ENCODE measurements around the gene TOMM5.

The TOMM5 gene

DNA sequence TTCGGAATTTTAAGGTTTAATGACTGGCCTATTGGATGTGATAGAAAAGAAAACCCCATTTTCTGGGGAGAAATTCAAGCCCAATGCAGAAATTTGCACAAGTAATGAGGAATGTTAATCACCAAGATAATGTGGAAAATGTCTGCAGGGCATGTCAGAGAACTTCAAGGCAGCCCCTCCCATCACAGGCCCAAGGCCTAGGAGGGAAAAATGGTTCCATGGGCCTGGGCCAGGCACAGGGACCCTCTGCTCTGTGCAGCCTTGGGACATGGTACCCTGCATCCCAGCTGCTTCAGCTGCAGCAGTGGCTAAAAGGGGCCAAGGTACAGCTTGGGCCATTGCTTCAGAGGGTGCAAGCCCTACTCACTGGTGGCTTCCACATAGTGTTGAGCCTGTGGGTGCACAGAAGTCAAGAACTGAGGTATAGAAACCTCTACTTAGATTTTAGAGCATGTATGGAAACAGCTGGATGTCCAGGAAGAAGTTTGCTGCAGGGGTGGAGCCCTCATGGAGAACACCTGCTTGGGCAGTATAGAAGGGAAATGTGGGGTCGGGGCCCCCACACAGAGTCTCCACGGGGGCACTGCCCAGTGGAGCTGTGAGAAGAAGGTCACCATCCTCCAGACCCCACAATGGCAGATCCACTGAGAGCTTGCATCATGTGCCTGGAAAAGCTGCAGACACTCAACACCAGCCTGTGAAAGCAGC lies 28.4 kb downstream of the TOMM5 start:
- Histone ChIP-seq H3K4me2 (ENCODE audit: low read length, poor library complexity, severe bottlenecking) (no peak overlapping the region), H3K18ac (ENCODE audit: low read depth in 1 of 2, low read length in 2 of 2) (no peak overlapping the region), H2AK5ac (ENCODE audit: low read length, severe bottlenecking) (no peak overlapping the region), H3K4me1 (ENCODE audit: control insufficient read depth, insufficient read depth, low read depth, low read length) (no peaks in the 10 kb centered on the region), H3K4me3 (ENCODE audit: insufficient read depth in 1 of 2, low read depth in 1 of 2, low read length in 2 of 2) (no peak overlapping the region), H3K27ac (ENCODE audit: low read length, poor library complexity, severe bottlenecking) (no peak overlapping the region), H3K23ac (ENCODE audit: low read length in 2 of 2) (no peak overlapping the region), H3K79me1 (replicated peaks; ENCODE audit: low read length, poor library complexity, severe bottlenecking) (peaks cover 45% of the 10 kb centered on the region), H4K91ac (ENCODE audit: low read length) (no peak overlapping the region), H4K8ac (ENCODE audit: low read length) (no peak overlapping the region), H2BK120ac (ENCODE audit: low read depth, low read length) (no peak overlapping the region), H2BK5ac (ENCODE audit: low read depth, low read length, poor library complexity, severe bottlenecking) (no peak overlapping the region), H3K14ac (ENCODE audit: low read length in 2 of 2) (no peak overlapping the region), H2AFZ (ENCODE audit: low read depth, low read length) (no peak overlapping the region), H2BK15ac (ENCODE audit: low read depth, poor library complexity, severe bottlenecking) (no peak overlapping the region), H3K9me3 (ENCODE audit: control insufficient read depth, low read length) (no peaks in the 10 kb centered on the region), H3K4ac (ENCODE audit: low read depth in 1 of 2, low read length in 2 of 2) (no peak overlapping the region), H3K9ac (ENCODE audit: low read length) (no peak overlapping the region), H2BK12ac (ENCODE audit: low read length in 2 of 2) (no peak overlapping the region), H3K36me3 (ENCODE audit: control insufficient read depth in 1 of 2, insufficient read depth in 2 of 2, low read depth in 1 of 2, low read length in 2 of 2) (peaks cover 7 to 19% of the 10 kb centered on the region in 2 experiments), H3K27me3 (ENCODE audit: control insufficient read depth in 1 of 2, insufficient read depth in 1 of 2, low read length in 2 of 2) (no peaks in the 10 kb centered on the region)
- no peak for DNase-seq
- WGBS, result 57% methylated on average over 3 of the region's 3 CpGs

DNA sequence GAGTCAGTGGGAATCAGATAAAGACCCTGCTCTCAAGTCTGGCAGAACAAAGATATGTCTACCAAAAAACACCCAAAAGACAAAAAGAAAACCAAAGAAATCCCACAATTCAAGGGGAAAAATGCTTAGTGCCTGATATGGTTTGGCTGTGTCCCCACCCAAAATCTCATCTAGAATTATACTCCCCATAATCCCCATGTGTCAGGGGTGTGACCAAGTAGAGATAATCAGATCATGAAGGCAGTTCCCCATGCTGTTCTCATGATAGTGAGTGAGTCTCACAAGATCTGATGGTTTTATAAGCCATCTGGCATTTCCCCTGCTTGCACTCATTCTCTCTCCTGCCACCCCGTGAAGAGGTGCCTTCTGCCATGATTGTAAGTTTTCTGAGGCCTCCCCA lies 29.6 kb downstream of the TOMM5 start:
- Histone ChIP-seq H2AK5ac (ENCODE audit: low read length, severe bottlenecking) (no peak overlapping the region), H3K18ac (ENCODE audit: low read depth in 1 of 2, low read length in 2 of 2) (no peak overlapping the region), H4K91ac (ENCODE audit: low read length) (no peak overlapping the region), H3K9ac (ENCODE audit: low read length) (no peak overlapping the region), H3K27ac (ENCODE audit: low read length, poor library complexity, severe bottlenecking) (no peak overlapping the region), H3K23ac (ENCODE audit: low read length in 2 of 2) (no peak overlapping the region), H3K4me2 (ENCODE audit: low read length, poor library complexity, severe bottlenecking) (no peak overlapping the region), H3K36me3 (ENCODE audit: control insufficient read depth in 1 of 2, insufficient read depth in 2 of 2, low read depth in 1 of 2, low read length in 2 of 2) (peaks cover 7 to 14% of the 10 kb centered on the region in 2 experiments), H3K4me3 (ENCODE audit: insufficient read depth in 1 of 2, low read depth in 1 of 2, low read length in 2 of 2) (no peak overlapping the region), H3K4me1 (ENCODE audit: control insufficient read depth, insufficient read depth, low read depth, low read length) (no peaks in the 10 kb centered on the region), H3K9me3 (ENCODE audit: control insufficient read depth, low read length) (no peaks in the 10 kb centered on the region), H2BK120ac (ENCODE audit: low read depth, low read length) (no peak overlapping the region), H2AFZ (ENCODE audit: low read depth, low read length) (no peak overlapping the region), H3K79me1 (replicated peaks; ENCODE audit: low read length, poor library complexity, severe bottlenecking) (peaks cover 48% of the 10 kb centered on the region), H3K27me3 (ENCODE audit: control insufficient read depth in 1 of 2, insufficient read depth in 1 of 2, low read length in 2 of 2) (no peaks in the 10 kb centered on the region), H2BK5ac (ENCODE audit: low read depth, low read length, poor library complexity, severe bottlenecking) (no peak overlapping the region), H2BK15ac (ENCODE audit: low read depth, poor library complexity, severe bottlenecking) (no peak overlapping the region), H3K14ac (ENCODE audit: low read length in 2 of 2) (no peak overlapping the region), H3K4ac (ENCODE audit: low read depth in 1 of 2, low read length in 2 of 2) (no peak overlapping the region), H4K8ac (ENCODE audit: low read length) (no peak overlapping the region), H2BK12ac (ENCODE audit: low read length in 2 of 2) (no peak overlapping the region)
- no CpG with 5 or more reads among the region's 1 CpG for WGBS
- DNase-seq, result no peak

DNA sequence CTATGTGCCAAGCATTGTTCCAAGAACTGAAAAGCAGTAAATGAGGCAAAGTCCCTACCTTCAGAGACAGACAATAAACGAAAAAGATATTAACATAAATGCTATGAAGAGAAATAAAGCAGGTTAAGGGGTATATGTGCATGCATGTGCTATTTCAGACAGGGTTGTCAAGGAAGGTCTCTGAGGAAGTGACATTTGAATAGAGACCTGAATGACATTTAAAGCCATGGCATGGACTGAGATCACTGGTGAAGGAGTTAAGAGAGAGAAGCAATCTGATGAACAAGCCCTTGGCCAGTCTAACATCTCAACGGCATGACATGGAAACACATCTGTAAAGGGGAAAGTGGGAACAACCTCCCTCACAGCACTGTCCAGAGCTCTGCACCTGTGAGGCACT lies 30.7 kb downstream of the TOMM5 start:
- Histone ChIP-seq H3K9me3 (ENCODE audit: control insufficient read depth, low read length) (no peaks in the 10 kb centered on the region), H3K79me1 (replicated peaks; ENCODE audit: low read length, poor library complexity, severe bottlenecking) (peaks cover 46% of the 10 kb centered on the region), H3K4ac (ENCODE audit: low read depth in 1 of 2, low read length in 2 of 2) (no peak overlapping the region), H3K18ac (ENCODE audit: low read depth in 1 of 2, low read length in 2 of 2) (no peak overlapping the region), H4K91ac (ENCODE audit: low read length) (no peak overlapping the region), H2AK5ac (ENCODE audit: low read length, severe bottlenecking) (no peak overlapping the region), H3K4me3 (ENCODE audit: insufficient read depth in 1 of 2, low read depth in 1 of 2, low read length in 2 of 2) (no peak overlapping the region), H3K27me3 (ENCODE audit: control insufficient read depth in 1 of 2, insufficient read depth in 1 of 2, low read length in 2 of 2) (no peaks in the 10 kb centered on the region), H3K4me1 (ENCODE audit: control insufficient read depth, insufficient read depth, low read depth, low read length) (no peaks in the 10 kb centered on the region), H2BK120ac (ENCODE audit: low read depth, low read length) (no peak overlapping the region), H2BK12ac (ENCODE audit: low read length in 2 of 2) (no peak overlapping the region), H3K23ac (ENCODE audit: low read length in 2 of 2) (no peak overlapping the region), H2AFZ (ENCODE audit: low read depth, low read length) (no peak overlapping the region), H3K14ac (ENCODE audit: low read length in 2 of 2) (no peak overlapping the region), H4K8ac (ENCODE audit: low read length) (no peak overlapping the region), H3K27ac (ENCODE audit: low read length, poor library complexity, severe bottlenecking) (no peak overlapping the region), H3K4me2 (ENCODE audit: low read length, poor library complexity, severe bottlenecking) (no peak overlapping the region), H2BK15ac (ENCODE audit: low read depth, poor library complexity, severe bottlenecking) (no peak overlapping the region), H3K9ac (ENCODE audit: low read length) (no peak overlapping the region), H2BK5ac (ENCODE audit: low read depth, low read length, poor library complexity, severe bottlenecking) (no peak overlapping the region), H3K36me3 (ENCODE audit: control insufficient read depth in 1 of 2, insufficient read depth in 2 of 2, low read depth in 1 of 2, low read length in 2 of 2) (peaks cover 7 to 14% of the 10 kb centered on the region in 2 experiments)
- WGBS, result 100% methylated on average over 2 of the region's 2 CpGs
- DNase-seq, result no peak

DNA sequence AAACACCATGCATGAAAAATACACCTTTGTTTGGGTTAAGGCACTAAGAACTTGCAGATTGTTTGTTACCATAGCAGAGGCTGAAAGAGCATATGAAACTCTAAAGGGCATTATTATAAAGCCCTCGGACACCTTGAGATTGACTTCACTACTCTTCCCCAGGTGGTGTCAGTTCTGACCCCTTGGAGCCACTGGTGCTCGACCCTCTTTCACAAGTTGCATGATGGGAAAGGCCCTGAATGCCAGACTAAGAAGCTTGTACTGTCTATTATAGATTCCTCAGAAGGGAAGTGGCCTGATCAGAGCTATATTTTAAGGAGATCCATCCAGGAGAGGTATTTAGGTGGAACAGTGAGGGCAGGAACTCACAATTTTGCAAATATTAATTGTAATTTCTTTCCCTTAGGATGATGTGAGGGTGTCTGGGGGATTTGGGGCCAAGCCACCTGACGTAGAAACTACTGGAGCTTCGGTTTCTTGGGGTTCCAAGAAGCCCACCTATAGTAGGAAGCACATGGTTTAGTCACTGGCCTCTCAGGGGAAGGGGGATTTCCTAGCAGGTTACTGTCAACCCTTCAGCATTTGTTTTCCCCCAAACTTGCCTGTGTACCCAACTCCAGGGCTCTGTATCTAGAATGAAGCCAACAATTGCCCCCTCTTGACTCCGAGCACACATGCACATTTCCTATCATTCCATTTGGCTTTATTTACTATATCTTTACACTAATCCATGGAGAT lies 32.4 kb downstream of the TOMM5 start:
- H4K91ac ChIP-seq (ENCODE audit: low read length), result no peak overlapping the region
- H3K18ac ChIP-seq (ENCODE audit: low read depth in 1 of 2, low read length in 2 of 2), result no peak overlapping the region
- no peak overlapping the region for H3K14ac ChIP-seq (ENCODE audit: low read length in 2 of 2)
- H3K27ac ChIP-seq (ENCODE audit: low read length, poor library complexity, severe bottlenecking), result no peak overlapping the region
- H4K8ac ChIP-seq (ENCODE audit: low read length), result no peak overlapping the region
- H3K4me2 ChIP-seq (ENCODE audit: low read length, poor library complexity, severe bottlenecking), result no peak overlapping the region
- H2AK5ac ChIP-seq (ENCODE audit: low read length, severe bottlenecking), result no peak overlapping the region
- no peak for DNase-seq
- no peaks in the 10 kb centered on the region for H3K27me3 ChIP-seq (ENCODE audit: control insufficient read depth in 1 of 2, insufficient read depth in 1 of 2, low read length in 2 of 2)
- WGBS, result 96% methylated on average over 5 of the region's 5 CpGs
- H2BK5ac ChIP-seq (ENCODE audit: low read depth, low read length, poor library complexity, severe bottlenecking), result no peak overlapping the region
- peaks cover 40% of the 10 kb centered on the region for H3K79me1 ChIP-seq (replicated peaks; ENCODE audit: low read length, poor library complexity, severe bottlenecking)
- H3K36me3 ChIP-seq (ENCODE audit: control insufficient read depth in 1 of 2, insufficient read depth in 2 of 2, low read depth in 1 of 2, low read length in 2 of 2), result peaks cover 7 to 11% of the 10 kb centered on the region in 2 experiments
- no peak overlapping the region for H2AFZ ChIP-seq (ENCODE audit: low read depth, low read length)
- H2BK12ac ChIP-seq (ENCODE audit: low read length in 2 of 2), result no peak overlapping the region
- H3K4me3 ChIP-seq (ENCODE audit: insufficient read depth in 1 of 2, low read depth in 1 of 2, low read length in 2 of 2), result no peak overlapping the region
- H2BK15ac ChIP-seq (ENCODE audit: low read depth, poor library complexity, severe bottlenecking), result no peak overlapping the region
- H2BK120ac ChIP-seq (ENCODE audit: low read depth, low read length), result no peak overlapping the region
- H3K4me1 ChIP-seq (ENCODE audit: control insufficient read depth, insufficient read depth, low read depth, low read length), result no peaks in the 10 kb centered on the region
- H3K23ac ChIP-seq (ENCODE audit: low read length in 2 of 2), result no peak overlapping the region
- H3K9ac ChIP-seq (ENCODE audit: low read length), result no peak overlapping the region
- H3K4ac ChIP-seq (ENCODE audit: low read depth in 1 of 2, low read length in 2 of 2), result no peak overlapping the region
- no peaks in the 10 kb centered on the region for H3K9me3 ChIP-seq (ENCODE audit: control insufficient read depth, low read length)
